Coronary artery (tissue), 2 donors: ENCODE measurements around the gene MICAL3.

Source experiments
- DNase-seq: peaks from one replicate; pipeline ENCODE4 v3.0.0-alpha.2; 2017; ENCODE audit warnings: low spot score
- H3K27ac ChIP-seq, 2 donors: fragments of 200-600 bp; sonication (generic); one replicate each; pipeline ENCODE4 v1.5.1; 2016 to 2019
- H3K4me3 ChIP-seq: fragments of 200-600 bp; sonication (generic); 2 replicates; pipeline ENCODE4 v1.5.1; 2016; ENCODE audit warnings: mild to moderate bottlenecking, moderate library complexity
- TF ChIP-seq, protein P1 (sequence below): fragments of 200-600 bp; sonication (generic); IDR thresholded peaks from one replicate; pipeline ENCODE4 v1.5.1; 2019; ENCODE audit warnings: antibody characterized with exemption

MICAL3 gene

GRCh38 chr22:17802822-17803221, 221.5 kb downstream of the MICAL3 start:
- no peak overlapping the region for H3K27ac ChIP-seq
- no peak for DNase-seq
- no peak overlapping the region for H3K4me3 ChIP-seq
- TF ChIP-seq, protein P1, sequence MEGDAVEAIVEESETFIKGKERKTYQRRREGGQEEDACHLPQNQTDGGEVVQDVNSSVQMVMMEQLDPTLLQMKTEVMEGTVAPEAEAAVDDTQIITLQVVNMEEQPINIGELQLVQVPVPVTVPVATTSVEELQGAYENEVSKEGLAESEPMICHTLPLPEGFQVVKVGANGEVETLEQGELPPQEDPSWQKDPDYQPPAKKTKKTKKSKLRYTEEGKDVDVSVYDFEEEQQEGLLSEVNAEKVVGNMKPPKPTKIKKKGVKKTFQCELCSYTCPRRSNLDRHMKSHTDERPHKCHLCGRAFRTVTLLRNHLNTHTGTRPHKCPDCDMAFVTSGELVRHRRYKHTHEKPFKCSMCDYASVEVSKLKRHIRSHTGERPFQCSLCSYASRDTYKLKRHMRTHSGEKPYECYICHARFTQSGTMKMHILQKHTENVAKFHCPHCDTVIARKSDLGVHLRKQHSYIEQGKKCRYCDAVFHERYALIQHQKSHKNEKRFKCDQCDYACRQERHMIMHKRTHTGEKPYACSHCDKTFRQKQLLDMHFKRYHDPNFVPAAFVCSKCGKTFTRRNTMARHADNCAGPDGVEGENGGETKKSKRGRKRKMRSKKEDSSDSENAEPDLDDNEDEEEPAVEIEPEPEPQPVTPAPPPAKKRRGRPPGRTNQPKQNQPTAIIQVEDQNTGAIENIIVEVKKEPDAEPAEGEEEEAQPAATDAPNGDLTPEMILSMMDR = no peak

DNA sequence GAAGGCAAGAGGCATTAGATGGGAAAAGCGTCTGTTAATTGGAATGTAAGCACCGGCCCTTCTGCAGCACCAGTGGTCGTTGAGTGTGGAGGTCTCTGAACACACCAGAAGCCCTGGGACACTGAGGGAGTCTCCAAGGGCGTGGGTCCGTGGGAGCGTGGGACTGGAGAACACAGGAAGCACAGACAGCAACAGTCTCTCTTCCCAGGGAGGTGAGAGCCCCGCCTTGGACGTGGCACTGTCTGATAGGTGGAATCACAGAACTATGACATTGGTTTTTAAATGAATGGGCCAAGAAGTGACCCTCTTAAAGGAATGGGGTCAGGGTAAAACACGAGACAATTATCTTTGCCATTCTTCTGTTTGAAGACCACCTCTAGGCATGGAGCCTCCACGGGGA, 221.9 kb downstream of the MICAL3 start:
- no peak for DNase-seq
- Histone ChIP-seq H3K27ac (no peak overlapping the region), H3K4me3 (no peak overlapping the region)
- TF ChIP-seq, protein P1 = no peak

DNA sequence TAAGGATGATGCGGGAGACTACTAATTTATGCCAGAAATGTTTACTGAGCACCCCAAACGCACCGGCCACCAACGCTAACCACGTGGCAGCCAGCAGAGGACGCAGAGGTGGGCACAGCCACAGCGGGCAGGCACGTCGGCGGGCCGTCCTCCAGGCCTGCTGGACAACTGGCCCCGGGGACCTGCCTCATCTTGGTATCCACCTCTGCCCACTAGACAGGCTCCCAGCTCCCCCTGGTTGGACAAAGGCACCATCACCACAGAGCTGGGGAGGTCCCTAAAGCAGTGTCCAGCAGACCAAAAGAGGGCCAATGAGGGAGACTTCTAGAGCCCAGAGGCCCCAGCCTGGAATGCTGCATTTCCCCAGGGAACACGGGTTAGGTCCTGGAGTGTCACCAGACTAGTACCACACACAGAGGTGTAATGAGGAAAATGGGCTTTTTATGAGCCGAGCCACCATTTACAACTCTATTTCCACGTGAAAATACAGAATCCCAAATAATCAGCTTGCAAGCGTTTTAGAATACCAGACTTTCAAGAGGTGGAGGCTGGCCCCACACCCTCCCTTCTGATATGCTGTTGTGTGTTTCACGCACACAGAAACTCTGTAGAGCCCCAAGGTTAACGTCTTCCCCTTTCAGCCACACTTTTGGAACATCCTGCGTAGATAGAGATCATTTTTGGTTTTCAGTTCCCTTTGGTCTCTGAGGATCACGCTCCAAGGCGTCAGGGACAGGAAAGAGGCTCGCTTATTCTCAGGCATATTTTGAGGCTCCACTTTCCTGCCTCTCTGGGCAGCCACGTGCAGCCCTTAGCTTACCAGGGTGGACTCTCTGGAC, 226.4 kb downstream of the MICAL3 start:
- TF ChIP-seq, protein P1 = no peak
- DNase-seq = no peak
- Histone ChIP-seq H3K4me3 (no peak overlapping the region), H3K27ac (no peak overlapping the region)

- Histone ChIP-seq H3K4me3 (no peak overlapping the region), H3K27ac (no peak overlapping the region)
- TF ChIP-seq, protein P1 = no peak
These were observed 227.7 kb downstream of the MICAL3 start for GRCh38 chr22:17796695-17797094.

DNA sequence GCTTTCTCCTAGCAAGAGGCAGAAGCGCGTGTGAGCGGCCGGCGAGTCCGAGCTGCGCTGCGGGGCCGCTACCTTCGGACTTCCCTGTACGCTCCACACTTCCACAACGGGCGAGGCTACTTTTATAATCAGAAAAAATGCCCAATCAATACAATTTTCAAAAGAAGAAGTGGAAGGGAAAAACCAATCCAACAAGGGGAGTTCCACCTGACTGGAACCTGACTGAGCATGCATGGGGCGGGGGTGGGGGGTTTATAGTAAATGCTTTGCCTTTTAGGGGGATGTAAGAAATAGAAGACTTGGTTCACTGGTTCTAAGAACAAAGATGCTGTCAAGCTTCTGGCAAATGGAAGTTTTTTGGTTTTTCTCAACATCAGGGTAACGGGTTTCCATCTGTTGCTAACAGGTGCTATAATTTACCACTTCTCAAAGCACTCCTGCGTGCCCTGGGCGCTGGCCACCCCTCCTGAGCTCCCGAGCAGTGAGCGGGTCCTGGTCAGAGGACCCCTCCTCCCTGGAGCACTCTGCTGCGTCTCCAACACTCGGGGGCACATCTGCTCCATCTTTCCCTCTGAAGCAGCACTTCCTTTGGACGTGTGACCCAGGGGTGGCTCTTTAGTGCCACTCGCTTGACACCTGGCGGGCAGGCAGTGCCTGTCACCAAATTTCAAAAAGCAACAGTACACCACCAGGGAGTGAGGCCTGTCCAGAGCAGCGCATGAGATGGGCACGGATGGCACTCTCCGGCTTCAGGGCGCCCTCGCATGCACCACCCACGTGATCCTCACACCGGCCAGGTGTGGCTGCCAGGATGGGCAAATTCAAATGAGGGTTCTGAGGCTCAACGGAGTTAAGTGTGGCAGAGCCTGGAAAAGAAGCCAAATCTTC, 228.5 kb downstream of the MICAL3 start:
- Histone ChIP-seq H3K27ac (no peak overlapping the region), H3K4me3 (no peak overlapping the region)
- TF ChIP-seq, protein P1 = no peak
- DNase-seq = no peak

More at GRCh38 chr22:17796695-17797094, 227.7 kb downstream of the MICAL3 start:
- DNase-seq = no peak

GRCh38 chr22:17794726-17795542, 229.4 kb downstream of the MICAL3 start:
- TF ChIP-seq, protein P1 = no peak
- no peak overlapping the region for H3K27ac ChIP-seq
- H3K4me3 ChIP-seq = no peak overlapping the region
- no peak for DNase-seq
